GM12892 (cell line): Measurements from ENCODE around the gene MAGI3.

ENCODE experiments used
- DNase-seq: peaks from one replicate; pipeline ENCODE4 v3.0.0; 2011; ENCODE audit not compliant: insufficient read length
- FAIRE-seq: peaks from 2 replicates; lab custom pipeline; 2011; peaks lifted over from hg19 to GRCh38; lab: Jason Lieb, UNC
- POLR2A ChIP-seq: IDR thresholded peaks from 2 replicates; pipeline ENCODE4 v1.6.1; 2011; ENCODE audit warnings: low read depth, low read length, control low read depth
- POLR2AphosphoS5 ChIP-seq: IDR thresholded peaks from 2 replicates; pipeline ENCODE4 v1.6.1; 2011; ENCODE audit warnings: low read depth, low read length, control low read depth
- TAF1 ChIP-seq: IDR thresholded peaks from 2 replicates; pipeline ENCODE4 v1.6.1; 2011; ENCODE audit warnings: low read depth, mild to moderate bottlenecking, control low read depth, low read length, borderline replicate concordance

The MAGI3 gene

DNA sequence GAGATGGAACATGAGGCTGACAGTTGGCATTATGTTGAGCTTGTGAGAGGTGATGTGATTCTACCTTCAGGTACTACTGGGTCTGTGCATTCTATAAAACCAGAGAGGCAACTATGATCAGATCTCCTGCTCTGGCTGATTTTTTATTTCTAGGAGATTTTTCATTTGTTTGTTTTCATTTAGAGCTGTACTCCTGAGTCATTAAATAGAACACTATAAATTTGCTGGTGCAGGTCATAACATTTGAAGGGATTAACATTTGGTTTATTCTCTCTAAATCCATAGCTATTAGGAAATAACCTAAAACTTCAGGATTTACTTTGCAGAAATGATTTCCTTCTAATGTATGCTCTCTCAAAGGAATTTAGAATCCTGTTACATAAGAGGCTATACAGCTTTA is 42.9 kb downstream of the MAGI3 start:
- DNase-seq (no peak), FAIRE-seq (no peak)
- TF ChIP-seq POLR2A = no peak
- no peak for TF ChIP-seq POLR2AphosphoS5
- TF ChIP-seq TAF1 = no peak

DNA sequence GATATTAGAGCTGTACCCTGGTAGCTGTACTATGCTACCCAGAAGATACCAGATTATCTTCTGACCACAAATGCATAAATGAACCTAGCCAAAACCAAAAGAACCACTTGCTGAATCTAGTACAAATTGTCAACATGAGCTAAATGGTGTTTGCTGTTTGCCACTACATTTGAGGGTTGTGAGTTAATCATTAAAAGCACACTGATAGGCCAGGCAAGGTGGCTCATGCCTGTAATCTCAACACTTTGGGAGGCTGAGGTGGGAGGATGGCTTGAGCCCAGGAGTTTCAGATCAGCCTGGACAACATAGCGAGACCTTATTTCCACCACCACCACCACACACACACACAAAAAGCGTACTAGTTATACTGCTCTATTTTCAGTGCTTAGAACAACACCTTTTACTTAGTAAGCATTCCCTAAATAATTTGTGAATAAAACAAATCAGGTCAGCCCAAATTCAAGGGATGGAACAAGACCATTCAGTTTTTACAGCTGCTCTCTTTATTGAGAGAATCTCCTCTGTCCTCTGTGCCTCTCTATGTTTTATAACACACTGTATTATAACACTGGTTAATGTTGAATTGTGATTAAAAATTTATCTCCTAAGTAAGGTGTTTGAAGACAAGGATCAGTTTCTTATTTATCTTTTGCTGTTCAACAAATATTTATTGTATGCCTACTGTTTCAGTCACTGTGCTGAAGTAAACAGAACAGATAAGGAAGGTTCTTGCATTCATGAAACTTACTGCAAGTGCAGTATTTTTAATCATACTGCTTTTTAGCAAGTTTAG is 44.0 kb downstream of the MAGI3 start:
- TF ChIP-seq POLR2A = no peak
- TF ChIP-seq POLR2AphosphoS5 = no peak
- no peak for TF ChIP-seq TAF1
- FAIRE-seq (no peak), DNase-seq (no peak)

- no peak for FAIRE-seq
- no peak for TF ChIP-seq POLR2A
- no peak for TF ChIP-seq TAF1
- TF ChIP-seq POLR2AphosphoS5 = no peak
These were observed 44.5 kb downstream of the MAGI3 start for GRCh38 chr1:113434874-113435175.

GRCh38 chr1:113437554-113438341 is 47.4 kb downstream of the MAGI3 start:
- FAIRE-seq (no peak), DNase-seq (no peak)
- TF ChIP-seq POLR2A (no peak), POLR2AphosphoS5 (no peak), TAF1 (no peak)

More at GRCh38 chr1:113434874-113435175, 44.5 kb downstream of the MAGI3 start:
- DNase-seq = no peak

GRCh38 chr1:113438505-113439276 is 48.4 kb downstream of the MAGI3 start:
- TF ChIP-seq POLR2A (no peak), TAF1 (no peak), POLR2AphosphoS5 (no peak)
- FAIRE-seq (peak; percentile 33), DNase-seq (no peak)

DNA sequence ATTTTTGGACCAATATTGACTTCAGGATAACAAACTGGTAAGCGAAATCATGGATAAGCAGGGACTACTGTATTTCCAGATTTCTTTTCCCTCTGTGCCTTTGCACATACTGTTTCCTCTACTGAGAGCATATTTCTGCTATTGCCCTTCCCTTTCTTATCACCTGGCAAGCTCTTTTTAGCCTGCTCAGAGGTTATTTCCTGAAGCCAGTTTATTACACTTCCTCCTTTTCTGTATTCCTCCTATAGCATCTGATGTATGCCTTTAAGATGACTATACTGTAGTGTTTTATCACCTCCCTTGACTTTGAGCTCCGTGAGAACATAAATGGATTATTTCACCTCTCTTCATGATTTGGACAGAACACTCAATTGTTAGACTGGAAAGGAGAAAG is 49.0 kb downstream of the MAGI3 start:
- TF ChIP-seq POLR2A = no peak
- no peak for TF ChIP-seq POLR2AphosphoS5
- no peak for TF ChIP-seq TAF1
- FAIRE-seq (no peak), DNase-seq (no peak)

- no peak for TF ChIP-seq POLR2A
- DNase-seq (no peak), FAIRE-seq (no peak)
These were observed 51.8 kb downstream of the MAGI3 start for GRCh38 chr1:113442131-113442530.

DNA sequence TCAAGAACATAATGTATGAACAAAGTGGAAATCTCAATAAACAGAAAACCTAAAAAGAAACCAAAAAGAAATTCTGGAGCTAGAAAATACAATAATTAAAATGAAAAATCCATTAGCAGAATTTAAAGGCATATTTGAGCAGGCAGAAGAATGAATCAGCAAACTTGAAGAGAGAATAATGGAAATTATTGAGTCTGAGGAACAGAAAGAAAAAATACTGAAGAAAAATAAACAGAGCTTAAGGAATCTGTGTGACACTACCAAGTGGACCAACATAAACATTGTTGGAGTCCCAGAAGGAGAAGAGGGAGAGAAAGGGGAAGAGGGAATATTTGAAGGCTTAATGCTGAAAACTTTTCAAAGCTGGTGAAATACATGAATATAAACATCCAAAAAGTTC is 54.5 kb downstream of the MAGI3 start:
- FAIRE-seq = no peak
- TF ChIP-seq POLR2A (no peak), POLR2AphosphoS5 (no peak), TAF1 (no peak)
- DNase-seq = no peak

GRCh38 chr1:113451710-113452109 is 61.4 kb downstream of the MAGI3 start:
- TF ChIP-seq POLR2AphosphoS5 (no peak), TAF1 (no peak), POLR2A (no peak)
- DNase-seq = no peak
- FAIRE-seq = no peak

DNA sequence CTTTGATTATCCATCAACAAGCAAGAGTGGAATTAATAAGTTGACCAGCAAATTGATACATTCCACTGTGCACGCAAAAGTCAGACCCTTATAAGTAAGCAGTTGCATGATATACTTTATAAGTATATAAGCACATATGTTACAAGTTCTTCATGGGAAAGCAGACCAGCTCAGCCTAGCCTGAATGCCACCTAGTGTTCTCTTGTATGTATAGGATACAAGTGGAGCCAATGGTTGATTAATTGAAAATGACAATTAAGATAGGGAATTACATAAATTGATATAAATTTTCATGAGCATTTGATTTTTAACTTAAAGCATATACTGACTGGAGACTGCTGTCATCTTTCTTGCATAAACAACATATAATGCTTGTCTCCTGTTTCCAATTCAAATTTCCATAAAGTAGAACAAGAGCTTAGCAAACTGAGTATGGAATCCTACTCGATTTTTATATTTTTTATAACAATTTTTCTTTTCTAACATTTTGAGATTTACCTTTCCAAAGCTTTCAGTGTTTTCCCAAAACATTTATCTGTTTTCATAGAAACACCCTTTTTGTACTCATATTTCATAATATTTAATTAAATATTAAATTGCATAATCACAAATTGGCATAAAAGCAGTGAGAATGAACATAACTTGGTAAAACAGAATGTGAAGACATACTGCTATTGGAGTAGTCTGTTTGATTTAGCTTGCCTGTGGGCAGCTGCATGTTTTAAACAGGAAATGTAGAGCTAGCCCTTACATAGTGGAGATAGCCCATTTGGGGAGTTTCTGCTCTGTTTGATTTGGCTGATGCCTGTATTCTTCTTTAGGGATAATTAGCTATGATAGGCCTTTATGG is 62.8 kb downstream of the MAGI3 start:
- FAIRE-seq (no peak), DNase-seq (no peak)
- no peak for TF ChIP-seq POLR2AphosphoS5
- TF ChIP-seq POLR2A = no peak
- no peak for TF ChIP-seq TAF1

GRCh38 chr1:113453771-113454083 is 63.4 kb downstream of the MAGI3 start:
- TF ChIP-seq POLR2A = no peak
- TF ChIP-seq TAF1 = no peak
- no peak for TF ChIP-seq POLR2AphosphoS5
- FAIRE-seq (no peak), DNase-seq (no peak)
